Panc1 (cell line): ENCODE data around the gene HOMER2.

Experiments
- POLR2AphosphoS5 ChIP-seq: IDR thresholded peaks from 2 replicates; pipeline ENCODE4 v1.6.1; 2012; ENCODE audit warnings: mild to moderate bottlenecking, low read depth, low read length, moderate library complexity
- SIN3A ChIP-seq: IDR thresholded peaks from 2 replicates; pipeline ENCODE4 v1.6.1; 2012; ENCODE audit warnings: low read depth, mild to moderate bottlenecking, low read length, moderate library complexity, borderline replicate concordance; ENCODE audit not compliant: insufficient read depth
- TCF7L2 ChIP-seq: IDR thresholded peaks from 2 replicates; pipeline ENCODE4 v1.6.1; 2011; ENCODE audit warnings: mild to moderate bottlenecking, low read depth, low read length, inconsistent platforms
- TF ChIP-seq, protein P1 (sequence below): fragments of 450-650 bp; IDR thresholded peaks from 2 replicates; pipeline ENCODE4 v1.5.1; 2017; ENCODE audit warnings: mild to moderate bottlenecking
- TF ChIP-seq, protein P2 (sequence below), 2 experiments: IDR thresholded peaks; 2 replicates each; pipeline ENCODE4 v1.6.1; 2011 to 2012; ENCODE audit warnings: low read depth in 2 of 2, control low read depth in 1 of 2, low read length in 1 of 2, mild to moderate bottlenecking in 1 of 2, moderate library complexity in 1 of 2; ENCODE audit not compliant: insufficient read depth in 1 of 2

DNA sequence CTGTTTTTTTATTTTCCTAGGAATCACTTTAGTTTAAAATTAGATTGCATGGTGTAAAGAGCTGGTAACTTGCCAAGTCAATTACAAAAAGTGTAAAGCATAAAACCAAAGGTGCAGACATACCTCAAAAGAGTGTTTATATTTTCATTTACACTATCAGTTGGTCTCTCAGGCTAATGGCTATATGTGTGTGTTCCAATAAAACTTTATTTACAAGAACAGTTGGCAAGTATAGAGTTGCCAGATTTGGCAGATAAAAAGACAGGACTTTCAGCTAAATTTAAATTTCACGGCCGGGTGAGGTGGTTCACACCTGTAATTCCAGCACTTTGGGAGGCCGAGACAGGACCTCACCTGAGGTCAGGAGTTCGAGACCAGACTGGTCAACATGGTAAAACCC lies 41.1 kb downstream of the HOMER2 start:
- TF ChIP-seq POLR2AphosphoS5 (no peak), TCF7L2 (no peak), SIN3A (no peak)
- TF ChIP-seq, protein P1, sequence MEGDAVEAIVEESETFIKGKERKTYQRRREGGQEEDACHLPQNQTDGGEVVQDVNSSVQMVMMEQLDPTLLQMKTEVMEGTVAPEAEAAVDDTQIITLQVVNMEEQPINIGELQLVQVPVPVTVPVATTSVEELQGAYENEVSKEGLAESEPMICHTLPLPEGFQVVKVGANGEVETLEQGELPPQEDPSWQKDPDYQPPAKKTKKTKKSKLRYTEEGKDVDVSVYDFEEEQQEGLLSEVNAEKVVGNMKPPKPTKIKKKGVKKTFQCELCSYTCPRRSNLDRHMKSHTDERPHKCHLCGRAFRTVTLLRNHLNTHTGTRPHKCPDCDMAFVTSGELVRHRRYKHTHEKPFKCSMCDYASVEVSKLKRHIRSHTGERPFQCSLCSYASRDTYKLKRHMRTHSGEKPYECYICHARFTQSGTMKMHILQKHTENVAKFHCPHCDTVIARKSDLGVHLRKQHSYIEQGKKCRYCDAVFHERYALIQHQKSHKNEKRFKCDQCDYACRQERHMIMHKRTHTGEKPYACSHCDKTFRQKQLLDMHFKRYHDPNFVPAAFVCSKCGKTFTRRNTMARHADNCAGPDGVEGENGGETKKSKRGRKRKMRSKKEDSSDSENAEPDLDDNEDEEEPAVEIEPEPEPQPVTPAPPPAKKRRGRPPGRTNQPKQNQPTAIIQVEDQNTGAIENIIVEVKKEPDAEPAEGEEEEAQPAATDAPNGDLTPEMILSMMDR: no peak
- TF ChIP-seq, protein P2, sequence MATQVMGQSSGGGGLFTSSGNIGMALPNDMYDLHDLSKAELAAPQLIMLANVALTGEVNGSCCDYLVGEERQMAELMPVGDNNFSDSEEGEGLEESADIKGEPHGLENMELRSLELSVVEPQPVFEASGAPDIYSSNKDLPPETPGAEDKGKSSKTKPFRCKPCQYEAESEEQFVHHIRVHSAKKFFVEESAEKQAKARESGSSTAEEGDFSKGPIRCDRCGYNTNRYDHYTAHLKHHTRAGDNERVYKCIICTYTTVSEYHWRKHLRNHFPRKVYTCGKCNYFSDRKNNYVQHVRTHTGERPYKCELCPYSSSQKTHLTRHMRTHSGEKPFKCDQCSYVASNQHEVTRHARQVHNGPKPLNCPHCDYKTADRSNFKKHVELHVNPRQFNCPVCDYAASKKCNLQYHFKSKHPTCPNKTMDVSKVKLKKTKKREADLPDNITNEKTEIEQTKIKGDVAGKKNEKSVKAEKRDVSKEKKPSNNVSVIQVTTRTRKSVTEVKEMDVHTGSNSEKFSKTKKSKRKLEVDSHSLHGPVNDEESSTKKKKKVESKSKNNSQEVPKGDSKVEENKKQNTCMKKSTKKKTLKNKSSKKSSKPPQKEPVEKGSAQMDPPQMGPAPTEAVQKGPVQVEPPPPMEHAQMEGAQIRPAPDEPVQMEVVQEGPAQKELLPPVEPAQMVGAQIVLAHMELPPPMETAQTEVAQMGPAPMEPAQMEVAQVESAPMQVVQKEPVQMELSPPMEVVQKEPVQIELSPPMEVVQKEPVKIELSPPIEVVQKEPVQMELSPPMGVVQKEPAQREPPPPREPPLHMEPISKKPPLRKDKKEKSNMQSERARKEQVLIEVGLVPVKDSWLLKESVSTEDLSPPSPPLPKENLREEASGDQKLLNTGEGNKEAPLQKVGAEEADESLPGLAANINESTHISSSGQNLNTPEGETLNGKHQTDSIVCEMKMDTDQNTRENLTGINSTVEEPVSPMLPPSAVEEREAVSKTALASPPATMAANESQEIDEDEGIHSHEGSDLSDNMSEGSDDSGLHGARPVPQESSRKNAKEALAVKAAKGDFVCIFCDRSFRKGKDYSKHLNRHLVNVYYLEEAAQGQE (IDR thresholded peaks at IDR 0.05; ENCODE audit: insufficient read depth in 1 of 2, low read depth in 2 of 2, low read length in 1 of 2): no peak
